ENCODE measurements around the gene ETNK2. TPM values are rescaled to one million over a fixed set of nuclear protein-coding genes. Genes with fewer than 3 reads are reported as not detected.
"Not testable (repeated sequence)": the region's sequence is repeated elsewhere in the genome, so short reads cannot be mapped to it uniquely, and the experiment has no call there.

The ETNK2 gene
- total RNA-seq, 2 experiments from 2014 or later = not detected

- peaks cover 10% of the 10 kb centered on the region for H3K27me3 Mint-ChIP-seq
- H3K27ac Mint-ChIP-seq = no peak overlapping the region
- H3K9me3 Mint-ChIP-seq (ENCODE audit: low read depth) = no peaks in the 10 kb centered on the region
- H3K4me3 Mint-ChIP-seq = no peak overlapping the region
- no peaks in the 10 kb centered on the region for H3K4me1 Mint-ChIP-seq
- ATAC-seq (no peak), DNase-seq (no peak)
- CTCF ChIA-PET = interaction anchor here (1.4 kb wide), 1 partner anchor 36 kb away, joined by 6 read pairs; no protein-coding TSS in a partner anchor
- no peaks in the 10 kb centered on the region for H3K36me3 Mint-ChIP-seq
Measured at GRCh38 chr1:204092632-204093420, 59.0 kb downstream of the ETNK2 start.

GRCh38 chr1:204091787-204092312, 60.0 kb downstream of the ETNK2 start:
- Mint-ChIP-seq H3K4me3 (no peak overlapping the region), H3K4me1 (no peaks in the 10 kb centered on the region), H3K9me3 (ENCODE audit: low read depth) (no peaks in the 10 kb centered on the region), H3K36me3 (no peaks in the 10 kb centered on the region), H3K27ac (no peak overlapping the region), H3K27me3 (peaks cover 9% of the 10 kb centered on the region)
- CTCF ChIA-PET = no interaction called here
- DNase-seq (no peak), ATAC-seq (no peak)

GRCh38 chr1:204091066-204091465, 60.8 kb downstream of the ETNK2 start:
- no peaks in the 10 kb centered on the region for H3K4me1 Mint-ChIP-seq
- H3K27ac Mint-ChIP-seq = no peak overlapping the region
- no peaks in the 10 kb centered on the region for H3K36me3 Mint-ChIP-seq
- no peak for ATAC-seq
- DNase-seq = no peak
- CTCF ChIA-PET = no interaction called here
- H3K4me3 Mint-ChIP-seq = no peak overlapping the region
- peaks cover 6% of the 10 kb centered on the region for H3K27me3 Mint-ChIP-seq
- no peaks in the 10 kb centered on the region for H3K9me3 Mint-ChIP-seq (ENCODE audit: low read depth)

- H3K9me3 Mint-ChIP-seq (ENCODE audit: low read depth); H3K4me3 Mint-ChIP-seq; DNase-seq; ATAC-seq; H3K36me3 Mint-ChIP-seq; H3K4me1 Mint-ChIP-seq; H3K27me3 Mint-ChIP-seq; H3K27ac Mint-ChIP-seq: not testable (repeated sequence)
- CTCF ChIA-PET = interaction anchor here (0.7 to 1.3 kb wide), 2 partner anchors 39 to 143 kb away, joined by 3 to 4 read pairs; no protein-coding TSS in a partner anchor
Measured at GRCh38 chr1:204090132-204090531, 61.7 kb downstream of the ETNK2 start.

- CTCF ChIA-PET = interaction anchor here (1.3 kb wide), 1 partner anchor 40 kb away, joined by 4 read pairs; no protein-coding TSS in a partner anchor
- DNase-seq = no peak
- no peak overlapping the region for H3K27ac Mint-ChIP-seq
Measured at GRCh38 chr1:204089044-204089751, 62.6 kb downstream of the ETNK2 start.

GRCh38 chr1:204088596-204088995, 63.2 kb downstream of the ETNK2 start:
- Mint-ChIP-seq H3K9me3 (ENCODE audit: low read depth) (no peaks in the 10 kb centered on the region), H3K27ac (no peak overlapping the region), H3K27me3 (peaks cover 2% of the 10 kb centered on the region)

More at GRCh38 chr1:204089044-204089751, 62.6 kb downstream of the ETNK2 start:
- no peaks in the 10 kb centered on the region for H3K4me1 Mint-ChIP-seq
- H3K4me3 Mint-ChIP-seq = no peak overlapping the region
- no peaks in the 10 kb centered on the region for H3K36me3 Mint-ChIP-seq
- H3K27me3 Mint-ChIP-seq = peaks cover 2% of the 10 kb centered on the region
- ATAC-seq = no peak
- H3K9me3 Mint-ChIP-seq (ENCODE audit: low read depth) = no peaks in the 10 kb centered on the region

GRCh38 chr1:204087893-204088528, 63.8 kb downstream of the ETNK2 start:
- CTCF ChIA-PET = no interaction called here
- H3K4me3 Mint-ChIP-seq = no peak overlapping the region

More at GRCh38 chr1:204088596-204088995, 63.2 kb downstream of the ETNK2 start:
- H3K36me3 Mint-ChIP-seq = no peaks in the 10 kb centered on the region
- H3K4me3 Mint-ChIP-seq = no peak overlapping the region
- CTCF ChIA-PET = no interaction called here
- ATAC-seq = no peak
- no peak for DNase-seq
- H3K4me1 Mint-ChIP-seq = no peaks in the 10 kb centered on the region

GRCh38 chr1:204087181-204087892, 64.5 kb downstream of the ETNK2 start:
- Mint-ChIP-seq H3K4me3 (no peak overlapping the region), H3K27me3 (peaks cover 2% of the 10 kb centered on the region), H3K9me3 (ENCODE audit: low read depth) (no peaks in the 10 kb centered on the region), H3K27ac (no peak overlapping the region), H3K4me1 (no peaks in the 10 kb centered on the region), H3K36me3 (no peaks in the 10 kb centered on the region)
- DNase-seq = no peak
- CTCF ChIA-PET = no interaction called here
- ATAC-seq = peak; percentile 39

More at GRCh38 chr1:204087893-204088528, 63.8 kb downstream of the ETNK2 start:
- Mint-ChIP-seq H3K4me1 (no peaks in the 10 kb centered on the region), H3K27me3 (peaks cover 2% of the 10 kb centered on the region), H3K9me3 (ENCODE audit: low read depth) (no peaks in the 10 kb centered on the region), H3K36me3 (no peaks in the 10 kb centered on the region), H3K27ac (no peak overlapping the region)
- no peak for ATAC-seq
- DNase-seq = no peak

GRCh38 chr1:204085876-204086275, 66.0 kb downstream of the ETNK2 start:
- H3K4me1 Mint-ChIP-seq = no peaks in the 10 kb centered on the region
- ATAC-seq (no peak), DNase-seq (no peak)
- no peak overlapping the region for H3K4me3 Mint-ChIP-seq
- H3K36me3 Mint-ChIP-seq = no peaks in the 10 kb centered on the region
- no peak overlapping the region for H3K27ac Mint-ChIP-seq
- CTCF ChIA-PET = no interaction called here
- no peaks in the 10 kb centered on the region for H3K27me3 Mint-ChIP-seq
- no peaks in the 10 kb centered on the region for H3K9me3 Mint-ChIP-seq (ENCODE audit: low read depth)

- CTCF ChIA-PET = no interaction called here
- no peaks in the 10 kb centered on the region for H3K9me3 Mint-ChIP-seq (ENCODE audit: low read depth)
- no peak for ATAC-seq
- no peak overlapping the region for H3K27ac Mint-ChIP-seq
- H3K4me1 Mint-ChIP-seq = peaks cover 5% of the 10 kb centered on the region
- no peak overlapping the region for H3K4me3 Mint-ChIP-seq
- no peaks in the 10 kb centered on the region for H3K27me3 Mint-ChIP-seq
- H3K36me3 Mint-ChIP-seq = no peaks in the 10 kb centered on the region
- no peak for DNase-seq
Measured at GRCh38 chr1:204084247-204084772, 67.5 kb downstream of the ETNK2 start.

- H3K4me3 Mint-ChIP-seq = no peak overlapping the region
- DNase-seq (no peak), ATAC-seq (no peak)
- peaks cover 2% of the 10 kb centered on the region for H3K27me3 Mint-ChIP-seq
- no peak overlapping the region for H3K27ac Mint-ChIP-seq
- H3K4me1 Mint-ChIP-seq = peaks cover 5% of the 10 kb centered on the region
- CTCF ChIA-PET = no interaction called here
- H3K9me3 Mint-ChIP-seq (ENCODE audit: low read depth) = no peaks in the 10 kb centered on the region
- no peaks in the 10 kb centered on the region for H3K36me3 Mint-ChIP-seq
Measured at GRCh38 chr1:204083491-204083890, 68.4 kb downstream of the ETNK2 start.

GRCh38 chr1:204081791-204082513, 69.9 kb downstream of the ETNK2 start:
- no peaks in the 10 kb centered on the region for H3K9me3 Mint-ChIP-seq (ENCODE audit: low read depth)
- no peak overlapping the region for H3K27ac Mint-ChIP-seq
- no peak for ATAC-seq

More at GRCh38 chr1:204081791-204082513, 69.9 kb downstream of the ETNK2 start:
- Mint-ChIP-seq H3K4me3 (no peak overlapping the region), H3K4me1 (peaks cover 5% of the 10 kb centered on the region), H3K36me3 (no peaks in the 10 kb centered on the region), H3K27me3 (peaks cover 15% of the 10 kb centered on the region)
- no peak for DNase-seq
- CTCF ChIA-PET = no interaction called here

All from activated CD8-positive, alpha-beta memory T cell treated with anti-CD3 and anti-CD28 coated beads, Interleukin-2, amount 10 ng/mL, durations not matched to agents 7 days and 5 days (primary cell).